ENCODE data around the gene HIPK2.

HIPK2 gene

DNA sequence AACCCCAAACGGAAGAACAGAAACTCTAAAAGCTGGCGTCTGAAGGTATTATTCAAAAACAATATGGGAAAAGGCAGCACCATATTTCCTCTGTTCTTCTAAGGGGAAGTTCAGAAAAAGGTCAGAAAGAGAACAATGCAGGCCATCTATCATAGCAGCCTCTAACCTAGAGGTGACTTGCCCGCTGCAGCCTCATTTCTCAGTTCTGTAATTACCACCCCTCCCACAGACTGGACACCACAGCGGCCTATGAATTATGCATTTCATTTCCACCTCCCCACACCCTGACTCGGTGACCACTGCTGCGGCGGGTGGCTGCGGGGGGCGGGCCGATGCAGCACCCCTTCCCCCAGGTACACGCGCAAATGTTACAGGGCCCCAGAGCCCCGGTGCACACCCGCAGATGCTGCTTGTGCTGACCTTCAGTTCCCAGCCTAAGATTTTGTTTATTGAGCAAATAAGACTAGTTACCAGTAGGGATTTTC, 128.8 kb downstream of the HIPK2 start:
- TF ChIP-seq, protein P1, sequence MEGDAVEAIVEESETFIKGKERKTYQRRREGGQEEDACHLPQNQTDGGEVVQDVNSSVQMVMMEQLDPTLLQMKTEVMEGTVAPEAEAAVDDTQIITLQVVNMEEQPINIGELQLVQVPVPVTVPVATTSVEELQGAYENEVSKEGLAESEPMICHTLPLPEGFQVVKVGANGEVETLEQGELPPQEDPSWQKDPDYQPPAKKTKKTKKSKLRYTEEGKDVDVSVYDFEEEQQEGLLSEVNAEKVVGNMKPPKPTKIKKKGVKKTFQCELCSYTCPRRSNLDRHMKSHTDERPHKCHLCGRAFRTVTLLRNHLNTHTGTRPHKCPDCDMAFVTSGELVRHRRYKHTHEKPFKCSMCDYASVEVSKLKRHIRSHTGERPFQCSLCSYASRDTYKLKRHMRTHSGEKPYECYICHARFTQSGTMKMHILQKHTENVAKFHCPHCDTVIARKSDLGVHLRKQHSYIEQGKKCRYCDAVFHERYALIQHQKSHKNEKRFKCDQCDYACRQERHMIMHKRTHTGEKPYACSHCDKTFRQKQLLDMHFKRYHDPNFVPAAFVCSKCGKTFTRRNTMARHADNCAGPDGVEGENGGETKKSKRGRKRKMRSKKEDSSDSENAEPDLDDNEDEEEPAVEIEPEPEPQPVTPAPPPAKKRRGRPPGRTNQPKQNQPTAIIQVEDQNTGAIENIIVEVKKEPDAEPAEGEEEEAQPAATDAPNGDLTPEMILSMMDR (conservative IDR thresholded peaks at IDR 0.05; ENCODE audit: low read depth), result no peak
- POLR2A ChIA-PET (ENCODE audit: low non-redundant PET), result no interaction called here

DNA sequence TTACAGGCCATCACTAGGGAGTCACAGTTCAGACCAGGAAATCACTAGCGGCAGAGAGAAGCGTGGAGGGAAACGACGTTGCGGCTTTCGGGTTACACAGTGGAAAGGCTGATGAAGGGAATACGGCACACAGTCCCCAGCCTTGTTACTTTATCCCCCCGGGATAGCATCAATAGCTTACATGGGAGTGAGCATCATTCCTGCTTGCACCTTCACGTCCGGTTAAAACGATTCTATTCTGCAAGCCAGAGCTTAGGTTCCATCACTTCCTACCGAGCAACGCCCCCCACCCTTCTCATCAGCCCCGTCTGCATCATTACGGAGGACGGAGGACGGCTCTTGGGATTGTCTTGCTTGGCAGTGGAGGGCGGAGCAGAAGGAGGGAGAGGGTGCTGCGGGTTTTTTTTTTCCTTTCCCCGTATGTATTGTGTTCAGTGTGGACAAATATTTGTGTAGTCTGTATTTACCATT, 129.4 kb downstream of the HIPK2 start:
- no peak for DNase-seq (ENCODE audit: low spot score)
- POLR2A ChIA-PET (ENCODE audit: low non-redundant PET), result no interaction called here

More for the DNA sequence above, 128.8 kb downstream of the HIPK2 start:
- CTCF ChIA-PET, result no interaction called here
- DNase-seq (ENCODE audit: low spot score), result no peak
- H3K27ac ChIP-seq, result no peak overlapping the region

DNA sequence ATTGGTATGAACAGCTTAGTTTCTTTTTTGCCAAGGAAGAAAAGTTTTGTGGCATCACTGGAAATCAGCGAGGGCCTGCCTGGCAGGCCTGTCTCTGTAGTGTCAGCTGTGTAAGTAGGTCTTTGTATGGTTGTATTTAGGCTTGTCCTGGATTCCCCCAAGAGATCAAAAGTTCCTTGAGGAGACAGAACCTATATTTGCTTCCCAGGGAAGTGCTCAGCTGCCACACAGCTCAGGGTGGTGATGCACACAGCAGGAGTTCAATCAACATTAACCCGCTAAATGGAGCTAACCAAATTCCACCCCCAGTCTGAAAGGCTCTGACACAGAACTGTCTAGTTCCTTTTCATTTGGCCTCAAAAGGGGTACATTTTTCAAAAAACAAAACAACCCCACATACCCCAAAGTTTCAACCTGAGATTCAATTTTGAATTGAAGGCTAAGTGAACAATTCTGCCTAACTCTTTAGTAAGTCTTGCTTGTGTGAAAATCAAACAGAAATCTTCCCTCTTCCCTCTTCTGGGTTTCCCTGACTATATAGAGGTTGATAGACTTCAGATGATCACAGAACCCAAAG, 129.9 kb downstream of the HIPK2 start:
- ChIA-PET CTCF (interaction anchor here (1.2 to 1.3 kb wide), 2 partner anchors 29 to 355 kb away, joined by 3 to 5 read pairs; no protein-coding TSS in a partner anchor), POLR2A (ENCODE audit: low non-redundant PET) (no interaction called here)
- TF ChIP-seq, protein P1 (conservative IDR thresholded peaks at IDR 0.05; ENCODE audit: low read depth), result no peak
- H3K27ac ChIP-seq, result no peak overlapping the region
- no peak for DNase-seq (ENCODE audit: low spot score)

More for the DNA sequence above, 129.4 kb downstream of the HIPK2 start:
- TF ChIP-seq, protein P1 (conservative IDR thresholded peaks at IDR 0.05; ENCODE audit: low read depth), result no peak
- CTCF ChIA-PET, result interaction anchor here (1.3 kb wide), 1 partner anchor 30 kb away, joined by 5 read pairs; no protein-coding TSS in a partner anchor
- H3K27ac ChIP-seq, result no peak overlapping the region

DNA sequence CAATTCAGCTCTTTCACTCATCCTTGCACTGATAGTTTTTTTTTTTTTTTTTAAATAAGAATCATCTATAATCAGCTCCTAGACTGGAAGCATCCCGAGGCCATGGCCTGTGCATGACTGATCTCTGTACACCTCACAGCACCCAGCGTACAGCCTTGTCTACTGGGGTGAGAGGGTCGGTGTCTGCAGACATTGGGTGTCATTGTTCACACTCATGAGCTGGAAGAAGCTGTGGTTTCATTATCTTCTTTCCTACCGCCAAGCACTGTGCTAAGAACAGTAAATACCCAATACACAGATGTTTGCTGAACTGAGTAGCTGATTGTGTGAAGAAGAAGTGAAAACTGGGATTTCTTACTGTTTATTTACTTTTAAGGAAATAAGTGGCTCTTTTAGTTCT, 130.7 kb downstream of the HIPK2 start:
- TF ChIP-seq, protein P1 (conservative IDR thresholded peaks at IDR 0.05; ENCODE audit: low read depth), result no peak
- ChIA-PET POLR2A (ENCODE audit: low non-redundant PET) (no interaction called here), CTCF (interaction anchor here (1.0 to 1.3 kb wide), 3 partner anchors 28 to 359 kb away, joined by 3 to 5 read pairs (median 3); no protein-coding TSS in a partner anchor)
- DNase-seq (ENCODE audit: low spot score), result no peak
- H3K27ac ChIP-seq, result peak overlapping the region; percentile 31

DNA sequence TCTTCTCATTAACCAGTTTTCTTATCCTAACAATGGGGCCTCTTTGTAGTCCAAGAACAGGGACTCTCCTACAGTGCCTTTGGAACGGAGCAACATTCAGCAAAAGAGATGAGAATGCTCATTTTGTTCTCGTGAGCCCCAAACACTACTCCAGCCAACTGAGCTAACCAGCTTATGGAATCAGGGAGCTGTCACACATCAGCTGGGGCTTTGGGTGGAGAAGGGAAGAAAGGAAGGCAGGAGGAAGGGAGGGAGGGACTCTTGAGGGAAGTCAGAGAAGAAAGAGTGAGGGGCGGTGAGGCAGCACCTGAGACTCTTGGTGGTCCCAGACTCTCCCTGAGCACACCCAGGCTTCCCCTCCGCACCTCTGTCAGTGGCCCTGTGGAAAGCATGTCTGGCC, 131.2 kb downstream of the HIPK2 start:
- POLR2A ChIA-PET (ENCODE audit: low non-redundant PET), result no interaction called here
- CTCF ChIA-PET, result interaction anchor here (0.6 to 1.3 kb wide), 5 partner anchors 45 to 1015 kb away, joined by 3 to 10 read pairs (median 3); no protein-coding TSS in a partner anchor
- peak overlapping the region; percentile 31 for H3K27ac ChIP-seq
- TF ChIP-seq, protein P1 (conservative IDR thresholded peaks at IDR 0.05; ENCODE audit: low read depth), result no peak
- DNase-seq (ENCODE audit: low spot score), result no peak

DNA sequence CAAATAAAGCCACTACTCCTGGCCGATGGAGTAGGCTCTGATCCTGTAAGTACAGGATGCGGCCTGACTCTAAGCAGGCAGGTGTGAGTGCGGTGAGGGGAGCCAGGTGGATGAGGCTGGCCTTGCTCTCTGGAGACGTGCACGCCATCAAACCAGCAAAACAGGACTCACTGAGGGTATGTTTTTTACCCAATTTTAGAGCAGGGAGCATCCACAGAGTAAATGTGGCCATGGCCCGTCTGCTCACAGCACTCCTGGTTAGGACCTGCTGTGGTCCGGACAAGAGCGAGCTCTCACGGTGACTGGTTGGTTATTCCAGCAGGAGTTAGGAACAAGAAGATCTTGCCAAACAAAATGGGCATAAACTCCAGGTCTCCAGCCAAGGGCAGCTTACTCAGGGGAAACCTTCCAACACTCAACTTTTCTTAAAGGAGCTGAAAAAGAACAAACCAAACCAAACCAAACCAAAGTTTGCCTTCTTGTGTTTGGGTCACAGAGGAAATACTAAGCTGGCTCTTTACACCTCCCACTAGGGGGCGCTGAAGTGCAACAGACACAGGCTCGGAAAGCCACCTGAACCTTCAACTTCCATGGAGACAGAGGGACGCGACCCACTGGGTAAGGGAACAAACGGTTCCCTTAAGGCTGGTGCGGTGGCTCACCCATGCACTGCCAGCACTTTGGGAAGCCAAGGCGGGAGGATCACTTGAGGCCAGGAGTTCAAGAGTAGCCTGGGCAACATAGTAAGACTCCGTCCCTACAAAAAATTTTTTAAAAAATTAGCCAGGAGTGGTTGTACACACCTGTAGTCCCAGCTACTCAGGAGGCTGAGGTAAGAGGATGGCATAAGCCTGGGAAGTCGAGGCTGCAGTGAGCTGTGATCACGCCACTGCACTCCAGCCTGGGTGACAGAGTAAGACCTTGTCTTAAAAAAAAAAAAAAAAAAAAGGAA, 131.9 kb downstream of the HIPK2 start:
- peak; percentile 44 for DNase-seq (ENCODE audit: low spot score)
- ChIA-PET CTCF (interaction anchor here (0.5 to 1.5 kb wide), 19 partner anchors 10 to 1957 kb away, joined by 3 to 10 read pairs (median 3); no protein-coding TSS in a partner anchor), POLR2A (ENCODE audit: low non-redundant PET) (no interaction called here)
- no peak overlapping the region for H3K27ac ChIP-seq
- TF ChIP-seq, protein P1 (conservative IDR thresholded peaks at IDR 0.05; ENCODE audit: low read depth), result peak; percentile 94
